Neural cell (in vitro differentiated cells): ENCODE measurements around the gene LRBA.

Experiments used
- EP300 ChIP-seq: fragments of 450-650 bp; conservative IDR thresholded peaks from 2 replicates; pipeline ENCODE4 v1.6.1; 2014; ENCODE audit warnings: antibody characterized with exemption, mild to moderate bottlenecking, moderate library complexity; ENCODE audit not compliant: poor library complexity, severe bottlenecking
- EZH2 ChIP-seq: fragments of 200-600, 300-800 bp; shearing (Covaris generic), sonication (generic); IDR thresholded peaks from 2 replicates; pipeline ENCODE4 v1.6.1; 2014; ENCODE audit warnings: antibody characterized with exemption, low read length, borderline replicate concordance, mild to moderate bottlenecking; ENCODE audit not compliant: insufficient read depth, poor library complexity, severe bottlenecking
- MXI1 ChIP-seq: fragments of 450-650 bp; conservative IDR thresholded peaks from 2 replicates; pipeline ENCODE4 v1.6.1; 2014; ENCODE audit warnings: antibody characterized with exemption, mild to moderate bottlenecking; ENCODE audit not compliant: poor library complexity, severe bottlenecking
- POLR2AphosphoS5 ChIP-seq: IDR thresholded peaks from 2 replicates; pipeline ENCODE4 v1.6.1; 2012
- TF ChIP-seq, protein P1 (sequence below): fragments of 450-650 bp; IDR thresholded peaks from 2 replicates; pipeline ENCODE4 v1.5.1; 2014; ENCODE audit warnings: antibody characterized with exemption, mild to moderate bottlenecking, moderate library complexity; ENCODE audit not compliant: poor library complexity, severe bottlenecking
- TF ChIP-seq, protein P2 (sequence below): IDR thresholded peaks from 2 replicates; pipeline ENCODE4 v1.6.1; 2012; ENCODE audit warnings: borderline replicate concordance

- no peak for TF ChIP-seq EZH2
- TF ChIP-seq, protein P1, sequence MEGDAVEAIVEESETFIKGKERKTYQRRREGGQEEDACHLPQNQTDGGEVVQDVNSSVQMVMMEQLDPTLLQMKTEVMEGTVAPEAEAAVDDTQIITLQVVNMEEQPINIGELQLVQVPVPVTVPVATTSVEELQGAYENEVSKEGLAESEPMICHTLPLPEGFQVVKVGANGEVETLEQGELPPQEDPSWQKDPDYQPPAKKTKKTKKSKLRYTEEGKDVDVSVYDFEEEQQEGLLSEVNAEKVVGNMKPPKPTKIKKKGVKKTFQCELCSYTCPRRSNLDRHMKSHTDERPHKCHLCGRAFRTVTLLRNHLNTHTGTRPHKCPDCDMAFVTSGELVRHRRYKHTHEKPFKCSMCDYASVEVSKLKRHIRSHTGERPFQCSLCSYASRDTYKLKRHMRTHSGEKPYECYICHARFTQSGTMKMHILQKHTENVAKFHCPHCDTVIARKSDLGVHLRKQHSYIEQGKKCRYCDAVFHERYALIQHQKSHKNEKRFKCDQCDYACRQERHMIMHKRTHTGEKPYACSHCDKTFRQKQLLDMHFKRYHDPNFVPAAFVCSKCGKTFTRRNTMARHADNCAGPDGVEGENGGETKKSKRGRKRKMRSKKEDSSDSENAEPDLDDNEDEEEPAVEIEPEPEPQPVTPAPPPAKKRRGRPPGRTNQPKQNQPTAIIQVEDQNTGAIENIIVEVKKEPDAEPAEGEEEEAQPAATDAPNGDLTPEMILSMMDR = no peak
- TF ChIP-seq, protein P2, sequence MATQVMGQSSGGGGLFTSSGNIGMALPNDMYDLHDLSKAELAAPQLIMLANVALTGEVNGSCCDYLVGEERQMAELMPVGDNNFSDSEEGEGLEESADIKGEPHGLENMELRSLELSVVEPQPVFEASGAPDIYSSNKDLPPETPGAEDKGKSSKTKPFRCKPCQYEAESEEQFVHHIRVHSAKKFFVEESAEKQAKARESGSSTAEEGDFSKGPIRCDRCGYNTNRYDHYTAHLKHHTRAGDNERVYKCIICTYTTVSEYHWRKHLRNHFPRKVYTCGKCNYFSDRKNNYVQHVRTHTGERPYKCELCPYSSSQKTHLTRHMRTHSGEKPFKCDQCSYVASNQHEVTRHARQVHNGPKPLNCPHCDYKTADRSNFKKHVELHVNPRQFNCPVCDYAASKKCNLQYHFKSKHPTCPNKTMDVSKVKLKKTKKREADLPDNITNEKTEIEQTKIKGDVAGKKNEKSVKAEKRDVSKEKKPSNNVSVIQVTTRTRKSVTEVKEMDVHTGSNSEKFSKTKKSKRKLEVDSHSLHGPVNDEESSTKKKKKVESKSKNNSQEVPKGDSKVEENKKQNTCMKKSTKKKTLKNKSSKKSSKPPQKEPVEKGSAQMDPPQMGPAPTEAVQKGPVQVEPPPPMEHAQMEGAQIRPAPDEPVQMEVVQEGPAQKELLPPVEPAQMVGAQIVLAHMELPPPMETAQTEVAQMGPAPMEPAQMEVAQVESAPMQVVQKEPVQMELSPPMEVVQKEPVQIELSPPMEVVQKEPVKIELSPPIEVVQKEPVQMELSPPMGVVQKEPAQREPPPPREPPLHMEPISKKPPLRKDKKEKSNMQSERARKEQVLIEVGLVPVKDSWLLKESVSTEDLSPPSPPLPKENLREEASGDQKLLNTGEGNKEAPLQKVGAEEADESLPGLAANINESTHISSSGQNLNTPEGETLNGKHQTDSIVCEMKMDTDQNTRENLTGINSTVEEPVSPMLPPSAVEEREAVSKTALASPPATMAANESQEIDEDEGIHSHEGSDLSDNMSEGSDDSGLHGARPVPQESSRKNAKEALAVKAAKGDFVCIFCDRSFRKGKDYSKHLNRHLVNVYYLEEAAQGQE = no peak
- no peak for TF ChIP-seq EP300
- TF ChIP-seq POLR2AphosphoS5 = no peak
- no peak for TF ChIP-seq MXI1
Measured at GRCh38 chr4:150495550-150495949, 519.5 kb downstream of the LRBA start.
